Duodenal mucosa (tissue), 2 donors: ENCODE measurements around the gene ABCA7.

Experiments
- H3K27ac ChIP-seq: one replicate; pipeline ENCODE4 v1.7.0; 2013; ENCODE audit warnings: low read depth, low read length
- H3K27me3 ChIP-seq, 2 donors: one replicate each; pipeline ENCODE4 v1.7.0; 2013; ENCODE audit warnings: low read length in 2 of 2, control low read depth in 1 of 2; ENCODE audit not compliant: insufficient read depth in 2 of 2, control insufficient read depth in 1 of 2
- H3K36me3 ChIP-seq, 2 donors: one replicate each; pipeline ENCODE4 v1.7.0; 2013; ENCODE audit warnings: low read length in 2 of 2, control low read depth in 1 of 2; ENCODE audit not compliant: insufficient read depth in 2 of 2, control insufficient read depth in 1 of 2
- H3K4me1 ChIP-seq, 2 donors: one replicate each; pipeline ENCODE4 v1.7.0; 2013; ENCODE audit warnings: low read length in 2 of 2, control low read depth in 1 of 2; ENCODE audit not compliant: insufficient read depth in 2 of 2, control insufficient read depth in 1 of 2
- H3K4me3 ChIP-seq, 2 donors: one replicate each; pipeline ENCODE4 v1.7.0; 2013; ENCODE audit warnings: low read length in 2 of 2, low read depth in 1 of 2
- H3K9ac ChIP-seq, 2 donors: one replicate each; pipeline ENCODE4 v1.7.0; 2013; ENCODE audit warnings: low read length in 2 of 2, low read depth in 1 of 2
- H3K9me3 ChIP-seq, 2 donors: one replicate each; pipeline ENCODE4 v1.7.0; 2013; ENCODE audit warnings: low read length in 2 of 2, control low read depth in 1 of 2; ENCODE audit not compliant: control insufficient read depth in 1 of 2

Gene ABCA7

DNA sequence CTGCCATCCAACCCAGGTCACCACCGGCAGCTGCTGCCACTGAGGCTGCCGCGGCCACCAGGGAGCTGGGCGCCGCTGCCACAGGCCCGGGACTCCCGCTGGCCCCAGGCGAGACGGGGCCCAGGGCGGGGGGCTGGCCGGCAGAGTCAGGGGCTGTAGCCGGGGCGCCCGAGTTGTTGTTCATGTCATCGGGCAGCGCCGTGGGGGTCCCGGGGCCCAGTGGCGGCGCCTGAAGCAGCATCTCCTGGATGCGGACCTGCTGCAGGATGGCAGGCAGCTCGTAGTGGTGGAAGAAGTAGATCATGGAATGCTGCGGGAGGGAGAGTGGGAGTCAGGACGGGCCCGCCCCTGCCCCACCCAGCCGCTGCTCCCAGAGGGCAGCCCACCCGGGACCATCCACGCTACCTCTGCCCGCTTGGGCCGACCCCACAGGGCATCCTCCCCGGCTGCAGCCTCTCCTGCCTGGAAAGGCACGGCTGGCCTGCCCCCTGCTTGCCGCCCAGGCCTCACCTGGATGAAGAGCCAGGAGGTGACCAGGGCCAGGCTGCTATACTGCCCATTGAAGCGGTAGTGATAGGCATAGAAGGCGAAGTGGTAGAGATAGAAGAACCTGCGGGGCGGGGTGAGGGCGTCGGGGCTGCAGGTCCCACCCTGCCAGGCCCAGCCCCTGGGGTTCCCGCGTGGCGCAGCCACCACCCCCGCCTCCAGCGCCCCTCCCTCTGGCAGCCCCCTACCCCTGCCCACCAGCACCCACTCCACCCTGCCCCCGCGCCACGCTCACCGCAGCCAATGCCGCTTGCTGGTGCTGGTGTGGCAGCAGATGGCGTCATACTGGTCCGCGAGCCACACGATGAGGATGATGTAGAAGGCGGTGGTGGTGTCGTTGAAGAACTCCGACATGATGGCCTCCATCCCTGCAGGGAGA lies 29.1 kb upstream of the ABCA7 start:
- H3K27ac ChIP-seq: no peak overlapping the region
- H3K9ac ChIP-seq: no peak overlapping the region
- peaks cover 3 to 39% of the 10 kb centered on the region in 2 donors for H3K36me3 ChIP-seq
- no peak overlapping the region for H3K4me3 ChIP-seq
- H3K27me3 ChIP-seq: no peaks in the 10 kb centered on the region
- H3K4me1 ChIP-seq: peaks cover 0 to 4% of the 10 kb centered on the region in 2 donors
- no peaks in the 10 kb centered on the region for H3K9me3 ChIP-seq

DNA sequence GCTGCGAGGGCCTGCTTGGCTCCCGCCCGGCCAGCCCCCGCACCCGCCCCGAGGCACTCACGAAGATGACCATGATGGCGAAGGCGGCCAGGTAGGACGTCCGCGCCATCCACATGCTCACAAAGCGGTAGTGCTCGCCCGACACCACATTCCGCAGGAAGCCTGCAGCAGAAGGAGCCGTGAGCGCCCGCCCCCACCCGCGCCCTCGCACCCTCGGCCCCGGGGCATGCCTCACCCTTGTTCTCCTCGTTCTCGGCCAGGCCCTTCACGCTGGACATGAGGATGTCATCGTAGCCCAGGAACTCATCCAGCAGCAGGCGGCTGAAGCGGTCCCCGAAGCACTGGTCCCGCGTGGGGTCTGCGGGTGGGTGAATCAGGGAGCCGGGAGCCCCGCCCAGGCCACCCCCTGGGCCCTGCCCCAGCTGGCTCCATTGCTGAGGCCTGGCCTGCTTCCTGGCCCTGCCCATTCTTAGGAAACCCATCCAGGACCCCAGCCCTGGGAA lies 28.0 kb upstream of the ABCA7 start:
- peaks cover 3 to 39% of the 10 kb centered on the region in 2 donors for H3K36me3 ChIP-seq
- H3K9ac ChIP-seq: no peak overlapping the region
- no peaks in the 10 kb centered on the region for H3K27me3 ChIP-seq
- no peaks in the 10 kb centered on the region for H3K9me3 ChIP-seq
- no peak overlapping the region for H3K4me3 ChIP-seq
- no peak overlapping the region for H3K27ac ChIP-seq
- H3K4me1 ChIP-seq: peaks cover 8 to 12% of the 10 kb centered on the region in 2 donors

DNA sequence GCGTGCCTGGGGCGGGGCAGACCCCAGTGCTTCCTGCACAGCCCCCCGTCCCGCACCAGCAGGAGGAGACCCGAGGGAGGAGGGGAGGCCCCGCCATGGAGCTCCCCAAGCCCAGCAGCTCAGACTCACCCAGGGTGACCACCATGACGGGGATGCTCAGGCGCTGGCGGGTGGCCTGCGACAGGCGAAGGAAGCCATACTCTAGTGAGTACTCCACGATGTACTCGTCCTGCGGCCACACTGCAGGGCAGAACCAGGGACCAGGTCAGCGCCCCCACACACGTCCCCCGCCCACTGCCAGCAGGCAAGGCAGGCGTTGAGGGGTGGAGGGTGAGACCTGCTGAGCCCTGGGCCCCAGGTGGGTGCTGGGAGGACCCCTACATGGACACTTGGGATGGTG lies 27.6 kb upstream of the ABCA7 start:
- peaks cover 3 to 39% of the 10 kb centered on the region in 2 donors for H3K36me3 ChIP-seq
- H3K27me3 ChIP-seq: no peaks in the 10 kb centered on the region
- H3K27ac ChIP-seq: no peak overlapping the region
- no peak overlapping the region for H3K9ac ChIP-seq
- no peak overlapping the region for H3K4me3 ChIP-seq
- H3K9me3 ChIP-seq: no peaks in the 10 kb centered on the region
- H3K4me1 ChIP-seq: peaks cover 13 to 16% of the 10 kb centered on the region in 2 donors

GRCh38 chr19:1013218-1013617 lies 26.7 kb upstream of the ABCA7 start:
- Histone ChIP-seq H3K4me1 (peaks cover 22 to 25% of the 10 kb centered on the region in 2 donors), H3K9me3 (no peaks in the 10 kb centered on the region), H3K9ac (no peak overlapping the region), H3K4me3 (no peak overlapping the region), H3K27ac (no peak overlapping the region), H3K27me3 (no peaks in the 10 kb centered on the region), H3K36me3 (peaks cover 3 to 39% of the 10 kb centered on the region in 2 donors)

DNA sequence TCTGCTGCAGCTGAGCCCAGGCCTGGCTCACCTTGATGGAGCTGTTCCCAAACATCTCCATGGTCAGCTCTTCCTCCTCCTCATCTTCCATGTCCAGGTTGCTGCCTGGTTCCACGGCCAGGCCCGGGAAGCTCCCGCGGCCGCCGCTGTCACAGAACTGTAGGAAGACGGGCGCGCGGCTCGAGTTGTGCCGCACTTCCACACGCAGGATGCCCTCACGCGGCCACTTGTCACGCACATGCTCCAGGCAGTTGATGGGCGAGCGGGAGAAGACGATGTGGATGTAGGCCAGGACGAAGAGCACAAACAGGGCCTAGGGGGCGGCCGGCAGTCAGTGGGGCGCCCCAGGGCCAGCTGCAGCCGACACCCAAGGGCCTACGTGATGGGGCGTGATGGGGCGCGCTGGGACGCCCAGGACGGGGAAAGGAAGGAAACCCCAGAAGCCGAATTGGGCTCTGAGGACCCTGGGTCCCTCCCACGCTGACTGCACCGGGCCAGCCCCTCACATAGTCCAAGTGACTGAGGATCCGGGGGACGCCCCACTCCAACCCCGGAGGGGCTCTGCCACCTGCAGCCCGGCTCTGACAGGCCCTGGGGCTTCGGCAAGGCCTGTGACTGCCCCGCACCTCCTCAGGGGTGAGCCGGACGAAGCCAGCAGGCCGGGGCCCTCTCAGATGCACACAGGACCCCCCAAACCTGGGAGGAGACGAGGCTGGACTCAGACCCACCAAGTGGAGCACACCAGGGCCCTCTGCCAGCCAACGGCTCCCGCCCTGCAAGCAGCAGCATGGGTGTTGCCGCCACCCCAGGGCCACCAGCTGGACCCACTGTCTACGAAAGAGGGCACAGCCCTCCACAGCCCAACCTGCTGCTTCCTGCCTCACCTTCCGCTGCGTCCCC lies 25.5 kb upstream of the ABCA7 start:
- H3K9ac ChIP-seq: no peak overlapping the region

GRCh38 chr19:1015061-1015781 lies 24.7 kb upstream of the ABCA7 start:
- Histone ChIP-seq H3K9me3 (no peaks in the 10 kb centered on the region), H3K27ac (no peak overlapping the region), H3K27me3 (no peaks in the 10 kb centered on the region), H3K36me3 (peaks cover 3 to 31% of the 10 kb centered on the region in 2 donors), H3K4me3 (no peak overlapping the region), H3K9ac (no peak overlapping the region), H3K4me1 (peaks cover 41 to 45% of the 10 kb centered on the region in 2 donors)

More for the DNA sequence above, 25.5 kb upstream of the ABCA7 start:
- Histone ChIP-seq H3K27me3 (no peaks in the 10 kb centered on the region), H3K4me3 (no peak overlapping the region), H3K27ac (no peak overlapping the region), H3K9me3 (no peaks in the 10 kb centered on the region), H3K4me1 (peaks cover 33 to 37% of the 10 kb centered on the region in 2 donors), H3K36me3 (peaks cover 3 to 39% of the 10 kb centered on the region in 2 donors)

- H3K27ac ChIP-seq: no peak overlapping the region
- H3K4me1 ChIP-seq: peaks cover 41 to 48% of the 10 kb centered on the region in 2 donors
- H3K9me3 ChIP-seq: no peaks in the 10 kb centered on the region
- peak overlapping the region in 1 of 2 donors; percentile 19 for H3K9ac ChIP-seq
- H3K4me3 ChIP-seq: no peak overlapping the region
- no peaks in the 10 kb centered on the region for H3K27me3 ChIP-seq
- H3K36me3 ChIP-seq: peaks cover 3 to 27% of the 10 kb centered on the region in 2 donors
Observed at GRCh38 chr19:1015782-1016646, 23.9 kb upstream of the ABCA7 start.

DNA sequence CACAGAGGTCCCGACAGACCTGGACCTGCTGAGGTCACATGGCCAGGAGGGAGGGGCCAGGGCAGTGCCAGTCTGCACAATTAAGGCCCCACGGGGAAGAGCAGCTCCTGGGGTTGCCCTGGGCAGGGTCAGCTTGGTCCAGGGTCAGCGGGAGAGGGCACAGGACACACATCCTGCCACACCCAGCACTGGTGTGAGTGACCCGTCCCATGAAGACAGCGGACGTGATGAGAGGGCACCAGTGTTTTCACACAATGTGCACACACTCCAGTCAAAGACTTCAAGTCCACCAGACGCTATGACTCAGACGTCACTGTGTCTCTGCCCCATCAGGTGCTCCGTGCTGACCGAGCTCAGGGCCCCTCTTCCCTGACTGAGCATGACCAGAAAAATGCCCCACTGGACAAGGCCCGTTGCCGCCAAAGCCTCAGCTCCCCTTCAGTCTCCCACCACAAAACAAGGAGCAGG lies 23.2 kb upstream of the ABCA7 start:
- Histone ChIP-seq H3K27me3 (no peaks in the 10 kb centered on the region), H3K9me3 (no peaks in the 10 kb centered on the region), H3K4me1 (peaks cover 41 to 48% of the 10 kb centered on the region in 2 donors), H3K9ac (peak overlapping the region in 1 of 2 donors; percentile 19), H3K4me3 (peak overlapping the region in 1 of 2 donors; percentile 40), H3K27ac (no peak overlapping the region), H3K36me3 (peaks cover 3 to 24% of the 10 kb centered on the region in 2 donors)
